HG03558 (cell line): Measurements from ENCODE around the gene COL6A5.

Experiments
- ATAC-seq: cut with Tn5 transposase; IDR thresholded peaks from one replicate; pipeline ENCODE4 v1.9.1; 2021; ENCODE audit warnings: moderate number of reproducible peaks; ENCODE audit not compliant: unreplicated experiment; ENCODE audit errors: extremely low read depth

COL6A5 gene

DNA sequence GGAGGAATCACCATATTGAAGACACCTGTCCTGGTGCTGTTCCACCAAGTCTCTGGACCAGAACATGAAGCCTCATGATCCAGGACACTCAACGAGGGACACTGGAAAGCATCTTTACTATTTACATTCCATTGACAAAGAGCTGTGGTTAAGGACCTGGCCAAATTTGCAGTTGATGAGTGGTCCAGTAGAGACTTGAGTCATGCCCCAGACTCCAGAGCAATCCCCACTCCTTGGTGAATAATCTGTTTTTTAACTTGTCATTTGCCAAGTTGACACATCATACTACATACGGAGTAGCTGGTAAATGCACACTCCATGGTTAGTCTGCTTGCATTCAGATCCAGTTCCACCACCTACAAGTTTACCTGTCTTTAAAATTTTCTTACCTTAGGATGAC is 170.3 kb downstream of the COL6A5 start:
- no peak for ATAC-seq

DNA sequence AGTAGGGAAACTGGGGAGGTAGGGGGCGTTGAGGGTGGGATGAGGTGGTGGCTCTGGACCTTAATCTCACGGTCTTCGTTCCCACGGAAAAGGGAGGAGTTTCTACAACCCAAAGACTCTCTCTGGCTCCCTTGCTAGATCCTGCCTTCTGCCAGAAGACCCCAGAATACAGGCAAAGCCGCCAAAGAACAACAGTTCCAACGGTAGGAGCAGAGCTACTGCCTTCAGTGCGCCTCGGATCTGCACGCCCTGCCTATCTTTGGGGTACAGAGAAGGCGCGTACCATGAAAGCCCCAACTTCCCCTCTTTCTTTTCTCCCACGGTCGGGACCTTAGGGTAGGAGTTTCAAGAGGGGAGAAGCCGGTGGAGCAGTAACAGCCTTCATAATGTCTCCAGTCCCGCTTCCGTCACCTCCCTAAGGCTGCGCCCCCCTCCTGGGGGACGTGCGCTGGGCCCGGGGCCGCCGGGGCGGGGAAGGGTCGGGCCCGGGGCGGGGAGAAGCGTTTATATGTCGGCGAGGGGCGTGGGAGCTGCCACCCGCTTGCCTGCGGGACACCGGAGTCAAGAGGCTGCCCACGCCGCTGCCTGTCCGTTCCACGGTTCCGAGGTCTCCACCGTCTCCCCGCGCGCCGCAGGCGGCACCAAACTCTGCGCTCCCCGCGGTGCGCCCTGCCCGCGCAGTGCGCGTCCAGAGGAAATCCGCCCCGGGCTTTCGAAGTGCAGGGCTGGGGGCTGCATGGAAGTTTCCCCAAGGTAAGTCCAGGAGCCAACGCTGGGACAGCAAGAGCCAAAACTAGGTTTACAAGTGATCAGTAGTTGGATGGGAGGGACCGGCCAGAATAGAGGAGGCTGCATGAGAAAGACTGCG is 171.4 kb downstream of the COL6A5 start, which contains the start of gene COL6A6:
Gene COL6A6 (plus strand): TSS at position 533 of the 868 bp plus-strand sequence. CDS start 43,188 bp downstream, outside the sequence.
- ATAC-seq, result no peak

DNA sequence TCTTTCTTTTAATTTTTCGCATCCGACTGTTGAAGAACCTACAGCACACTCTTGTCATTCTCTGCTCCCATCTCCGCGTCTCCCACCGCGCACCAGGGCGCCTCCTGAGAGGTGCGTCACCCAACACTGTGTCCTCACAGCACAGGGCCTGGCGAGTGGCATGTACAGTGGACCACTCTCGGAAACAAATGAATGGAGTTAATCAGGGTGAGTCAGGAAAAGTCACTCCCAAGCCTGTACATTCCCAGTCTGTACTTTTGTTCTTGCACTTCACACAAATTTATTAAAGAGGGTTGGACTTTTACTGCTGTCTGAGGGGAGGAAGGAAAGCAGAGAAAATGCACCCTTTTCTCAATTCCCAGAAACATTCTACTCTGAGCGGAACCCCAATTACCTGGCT is 172.1 kb downstream of the COL6A5 start:
- ATAC-seq, result no peak

DNA sequence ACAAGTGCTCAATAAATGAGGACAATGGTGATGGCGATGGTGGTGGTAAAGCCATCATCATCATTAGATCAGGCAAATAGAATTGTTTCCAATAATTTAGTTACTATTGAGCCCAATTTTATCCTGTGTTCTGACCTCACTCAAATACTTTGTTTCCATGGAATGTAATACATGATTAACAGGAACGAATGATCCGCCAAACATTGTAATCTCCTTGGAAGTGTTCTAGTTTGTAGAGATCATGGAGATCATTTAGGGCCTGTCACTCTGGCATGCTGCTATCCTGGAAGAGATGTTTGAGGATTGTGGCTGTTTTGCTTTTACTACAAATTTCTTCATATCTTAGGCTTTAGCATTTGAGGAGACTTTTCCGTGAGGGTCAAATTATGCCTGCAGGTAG is 174.3 kb downstream of the COL6A5 start:
- no peak for ATAC-seq

DNA sequence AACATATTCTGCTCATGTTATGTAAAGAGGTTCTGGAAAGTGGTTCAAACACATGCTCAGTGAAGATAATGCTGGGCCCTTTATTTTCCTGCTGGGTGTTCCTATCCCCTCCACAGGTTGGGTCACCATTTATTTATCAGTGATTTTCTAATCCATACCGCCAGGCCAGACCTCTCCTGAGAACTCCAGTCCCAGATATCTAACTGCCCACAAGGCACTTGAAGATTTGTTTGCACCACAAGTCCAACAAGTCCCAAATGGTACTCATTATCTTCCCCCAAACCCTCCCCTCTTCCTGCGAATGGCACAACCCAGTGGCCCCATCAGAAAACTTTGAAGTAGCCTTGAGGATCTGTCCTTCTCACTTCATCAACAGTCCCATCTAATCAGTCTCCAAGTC is 176.9 kb downstream of the COL6A5 start:
- no peak for ATAC-seq

DNA sequence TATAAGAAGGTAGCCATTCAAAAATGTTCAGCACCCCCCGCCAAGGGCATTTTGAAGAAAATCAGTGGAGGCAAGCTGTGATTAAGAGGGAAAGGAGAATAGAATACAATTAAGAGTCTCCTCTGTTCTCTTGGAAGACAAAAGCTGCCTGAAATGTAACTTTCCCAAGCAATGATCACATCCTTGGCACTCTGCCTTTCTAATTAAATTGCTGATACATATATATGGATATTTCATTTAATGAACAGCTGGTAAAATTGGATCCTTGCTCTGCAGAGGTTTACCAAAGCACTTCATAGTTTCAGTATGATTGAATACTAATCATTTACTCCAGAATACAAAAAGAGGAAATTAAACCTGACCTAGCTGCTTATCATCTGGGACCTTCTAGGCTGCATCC is 182.0 kb downstream of the COL6A5 start:
- no peak for ATAC-seq

DNA sequence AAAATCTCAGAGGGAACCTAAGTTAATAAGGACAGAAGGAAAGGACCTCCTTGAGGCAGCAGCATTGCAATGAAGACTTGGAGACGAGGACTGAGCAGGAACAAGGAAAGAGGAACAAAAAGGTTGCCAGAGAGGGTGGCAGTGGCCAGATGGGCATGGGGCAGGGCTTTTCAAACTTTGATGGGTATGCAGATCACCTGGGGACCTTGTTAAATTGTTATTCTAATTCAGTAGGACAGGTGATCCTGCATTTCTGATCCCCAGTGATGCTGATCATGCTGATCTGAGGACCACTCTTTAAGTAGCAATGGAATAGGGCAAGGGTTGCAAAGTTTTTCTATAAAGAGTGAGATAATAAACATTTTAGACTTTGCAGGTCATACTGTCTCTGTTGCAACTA is 182.6 kb downstream of the COL6A5 start:
- ATAC-seq, result no peak

DNA sequence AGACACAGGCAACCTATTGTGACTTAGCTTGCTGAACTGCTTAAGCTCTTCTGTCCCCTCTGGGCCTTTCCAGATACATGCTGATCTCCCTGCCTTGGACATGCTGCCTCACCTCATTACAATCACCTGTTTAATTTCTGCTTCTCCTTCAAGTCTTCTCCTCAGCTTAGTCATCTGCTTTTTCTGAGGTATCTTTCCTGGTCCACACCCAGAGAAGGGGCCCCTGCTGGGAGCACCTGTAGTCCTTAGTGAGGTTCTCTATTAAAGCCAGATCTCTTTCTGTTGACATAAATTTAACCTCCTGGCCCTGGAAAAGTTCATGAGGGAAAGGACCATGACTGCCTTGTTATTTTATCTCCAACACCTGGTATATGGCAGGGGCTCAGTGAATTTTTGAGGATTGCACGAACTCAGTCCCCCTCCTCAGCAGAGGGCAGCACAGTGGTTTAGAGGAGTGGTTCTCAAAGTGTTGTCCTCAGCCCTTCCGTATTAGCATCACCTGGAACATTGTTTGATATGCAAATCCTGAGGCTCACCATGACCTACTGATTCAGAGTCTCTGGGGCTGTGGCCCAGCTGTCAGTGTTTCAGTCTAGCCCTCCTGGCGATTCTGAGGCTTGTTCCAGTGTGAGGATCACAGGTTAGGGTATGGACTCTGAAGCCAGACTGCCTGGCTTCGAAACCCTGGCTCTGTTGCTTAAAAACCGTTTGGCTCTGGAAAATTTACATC is 184.2 kb downstream of the COL6A5 start:
- ATAC-seq, result no peak

DNA sequence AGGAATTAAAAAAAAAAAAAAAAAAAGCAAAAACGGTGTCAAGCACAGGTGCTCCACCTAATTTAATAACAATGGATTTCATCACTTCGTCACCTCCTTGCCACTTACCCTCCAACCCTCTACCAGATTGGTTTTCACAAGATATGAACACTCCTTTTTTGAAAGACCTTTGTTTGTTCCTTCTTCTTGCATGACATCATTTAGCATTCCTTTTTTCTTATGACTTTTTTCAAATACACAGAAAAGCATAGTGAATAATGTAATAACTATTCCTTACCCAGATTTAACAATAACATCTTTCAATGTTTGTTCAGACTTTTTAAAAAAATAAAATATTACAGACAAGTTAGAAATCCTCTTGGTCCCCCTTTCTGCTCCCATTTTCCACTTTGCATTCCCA is 187.8 kb downstream of the COL6A5 start:
- ATAC-seq, result no peak
